ENCODE results near the gene DYNLL2.
"Not testable (repeated sequence)": the region's sequence is repeated elsewhere in the genome, so short reads cannot be mapped to it uniquely, and the experiment has no call there.

The DYNLL2 gene

GRCh38 chr17:58043221-58044181 is 39.7 kb upstream of the DYNLL2 start:
- no peak for DNase-seq (ENCODE audit: low spot score)
- no peaks in the 10 kb centered on the region for H3K4me1 ChIP-seq (ENCODE audit: insufficient read depth, poor library complexity, severe bottlenecking)
- no peak for TF ChIP-seq CTCF (IDR thresholded peaks at IDR 0.05; ENCODE audit: poor library complexity, severe bottlenecking)
- no peak overlapping the region for H3K4me3 ChIP-seq (ENCODE audit: severe bottlenecking)
- no peaks in the 10 kb centered on the region for H3K36me3 ChIP-seq (ENCODE audit: low read depth)
- no peaks in the 10 kb centered on the region for H3K27me3 ChIP-seq (ENCODE audit: insufficient read depth, poor library complexity, severe bottlenecking)
- no peak overlapping the region for H3K27ac ChIP-seq (ENCODE audit: poor library complexity, severe bottlenecking)
- H3K9me3 ChIP-seq (ENCODE audit: severe bottlenecking), result no peaks in the 10 kb centered on the region
- no peak for ATAC-seq (ENCODE audit: low read depth)

GRCh38 chr17:58044256-58044655 is 39.0 kb upstream of the DYNLL2 start:
- H3K4me3 ChIP-seq (ENCODE audit: severe bottlenecking); H3K27ac ChIP-seq (ENCODE audit: poor library complexity, severe bottlenecking); H3K27me3 ChIP-seq (ENCODE audit: insufficient read depth, poor library complexity, severe bottlenecking); ATAC-seq (ENCODE audit: low read depth); H3K4me1 ChIP-seq (ENCODE audit: insufficient read depth, poor library complexity, severe bottlenecking); H3K36me3 ChIP-seq (ENCODE audit: low read depth); DNase-seq (ENCODE audit: low spot score); H3K9me3 ChIP-seq (ENCODE audit: severe bottlenecking): not testable (repeated sequence)

GRCh38 chr17:58046239-58047094 is 36.8 kb upstream of the DYNLL2 start:
- no peak for TF ChIP-seq CTCF (IDR thresholded peaks at IDR 0.05; ENCODE audit: poor library complexity, severe bottlenecking)
- Histone ChIP-seq H3K27ac (ENCODE audit: poor library complexity, severe bottlenecking) (no peak overlapping the region), H3K9me3 (ENCODE audit: severe bottlenecking) (no peaks in the 10 kb centered on the region), H3K27me3 (ENCODE audit: insufficient read depth, poor library complexity, severe bottlenecking) (no peaks in the 10 kb centered on the region), H3K4me3 (ENCODE audit: severe bottlenecking) (no peak overlapping the region), H3K36me3 (ENCODE audit: low read depth) (no peaks in the 10 kb centered on the region), H3K4me1 (ENCODE audit: insufficient read depth, poor library complexity, severe bottlenecking) (no peaks in the 10 kb centered on the region)
- DNase-seq (ENCODE audit: low spot score) (no peak), ATAC-seq (ENCODE audit: low read depth) (no peak)

GRCh38 chr17:58047376-58048150 is 35.7 kb upstream of the DYNLL2 start:
- no peaks in the 10 kb centered on the region for H3K27me3 ChIP-seq (ENCODE audit: insufficient read depth, poor library complexity, severe bottlenecking)
- H3K9me3 ChIP-seq (ENCODE audit: severe bottlenecking), result no peaks in the 10 kb centered on the region
- no peak for TF ChIP-seq CTCF (IDR thresholded peaks at IDR 0.05; ENCODE audit: poor library complexity, severe bottlenecking)
- no peak overlapping the region for H3K4me3 ChIP-seq (ENCODE audit: severe bottlenecking)
- H3K4me1 ChIP-seq (ENCODE audit: insufficient read depth, poor library complexity, severe bottlenecking), result no peaks in the 10 kb centered on the region
- H3K27ac ChIP-seq (ENCODE audit: poor library complexity, severe bottlenecking), result no peak overlapping the region
- ATAC-seq (ENCODE audit: low read depth) (no peak), DNase-seq (ENCODE audit: low spot score) (no peak)
- no peaks in the 10 kb centered on the region for H3K36me3 ChIP-seq (ENCODE audit: low read depth)

- ATAC-seq (ENCODE audit: low read depth) (no peak), DNase-seq (ENCODE audit: low spot score) (no peak)
- H3K9me3 ChIP-seq (ENCODE audit: severe bottlenecking), result no peaks in the 10 kb centered on the region
- TF ChIP-seq CTCF (IDR thresholded peaks at IDR 0.05; ENCODE audit: poor library complexity, severe bottlenecking), result no peak
- H3K27ac ChIP-seq (ENCODE audit: poor library complexity, severe bottlenecking), result no peak overlapping the region
- no peaks in the 10 kb centered on the region for H3K27me3 ChIP-seq (ENCODE audit: insufficient read depth, poor library complexity, severe bottlenecking)
- H3K36me3 ChIP-seq (ENCODE audit: low read depth), result no peaks in the 10 kb centered on the region
- H3K4me1 ChIP-seq (ENCODE audit: insufficient read depth, poor library complexity, severe bottlenecking), result no peaks in the 10 kb centered on the region
- no peak overlapping the region for H3K4me3 ChIP-seq (ENCODE audit: severe bottlenecking)
Observed at GRCh38 chr17:58049533-58049932, 33.7 kb upstream of the DYNLL2 start.
